SJSA1 (cell line): Measurements from ENCODE around the gene IGFBP5. TPM values are rescaled to one million over a fixed set of nuclear protein-coding genes. Genes with fewer than 3 reads are reported as not detected.

Source experiments
- DNase-seq, 2 experiments: peaks; one replicate each; pipeline ENCODE4 v3.0.0-alpha.2; 2015 to 2020; ENCODE audit warnings: low spot score in 2 of 2, low read depth in 1 of 2
- H3K27ac ChIP-seq: fragments of 250-450 bp; sonication (Bioruptor Pico); 2 replicates; pipeline ENCODE4 v1.5.1; 2020; ENCODE audit warnings: mild to moderate bottlenecking, moderate library complexity
- H3K27me3 ChIP-seq: fragments of 250-450 bp; sonication (Bioruptor Pico); replicated peaks from 2 replicates; pipeline ENCODE4 v1.5.1; 2020; ENCODE audit warnings: mild to moderate bottlenecking, moderate library complexity
- H3K36me3 ChIP-seq: fragments of 250-450 bp; sonication (Bioruptor Pico); 2 replicates; pipeline ENCODE4 v1.5.1; 2020; ENCODE audit warnings: mild to moderate bottlenecking
- H3K4me1 ChIP-seq: fragments of 250-450 bp; sonication (Bioruptor Pico); replicated peaks from 2 replicates; pipeline ENCODE4 v1.6.1; 2021; ENCODE audit warnings: mild to moderate bottlenecking
- H3K4me3 ChIP-seq: fragments of 250-450 bp; sonication (Bioruptor Pico); 2 replicates; pipeline ENCODE4 v1.5.1; 2020; ENCODE audit warnings: mild to moderate bottlenecking
- H3K9me3 ChIP-seq: fragments of 250-450 bp; sonication (Bioruptor Pico); replicated peaks from 2 replicates; pipeline ENCODE4 v1.5.1; 2020; ENCODE audit warnings: mild to moderate bottlenecking
- total RNA-seq: library from RNA; depleted of rRNA; stranded (reverse); fragments of >200 nt; shearing (Covaris generic); gene quantifications from 2 replicates; pipeline ENCODE4 v1.2.3, GENCODE V29; 2014

Gene IGFBP5
- total RNA-seq, 1 experiment from 2014 or later = 0.03 TPM

- no peak for DNase-seq
- Histone ChIP-seq H3K36me3 (no peaks in the 10 kb centered on the region), H3K4me3 (no peak overlapping the region), H3K27ac (no peak overlapping the region), H3K9me3 (no peaks in the 10 kb centered on the region), H3K27me3 (no peaks in the 10 kb centered on the region), H3K4me1 (no peaks in the 10 kb centered on the region)
These were observed 32.2 kb upstream of the IGFBP5 start for GRCh38 chr2:216727346-216728122.

DNA sequence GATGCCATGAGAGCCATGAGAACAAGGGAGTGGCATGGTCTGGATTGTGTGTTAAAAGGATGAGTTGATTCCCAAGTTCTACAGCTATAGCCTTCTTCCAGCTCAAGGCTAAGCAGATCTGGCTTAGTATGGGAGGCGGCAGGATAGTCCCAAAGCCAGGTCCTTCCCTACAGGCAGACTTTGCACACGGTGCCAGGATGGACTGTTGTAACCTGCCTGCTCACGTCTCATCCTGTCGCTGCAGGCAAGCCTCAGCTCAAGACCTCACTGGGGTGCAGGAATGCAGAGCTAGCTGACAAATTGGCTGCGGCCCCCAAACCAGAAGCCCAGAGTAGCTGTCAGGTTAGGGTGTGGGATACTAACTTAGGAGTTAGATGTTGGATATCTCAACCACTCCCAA, 28.8 kb upstream of the IGFBP5 start:
- Histone ChIP-seq H3K4me1 (no peaks in the 10 kb centered on the region), H3K9me3 (no peaks in the 10 kb centered on the region)

DNA sequence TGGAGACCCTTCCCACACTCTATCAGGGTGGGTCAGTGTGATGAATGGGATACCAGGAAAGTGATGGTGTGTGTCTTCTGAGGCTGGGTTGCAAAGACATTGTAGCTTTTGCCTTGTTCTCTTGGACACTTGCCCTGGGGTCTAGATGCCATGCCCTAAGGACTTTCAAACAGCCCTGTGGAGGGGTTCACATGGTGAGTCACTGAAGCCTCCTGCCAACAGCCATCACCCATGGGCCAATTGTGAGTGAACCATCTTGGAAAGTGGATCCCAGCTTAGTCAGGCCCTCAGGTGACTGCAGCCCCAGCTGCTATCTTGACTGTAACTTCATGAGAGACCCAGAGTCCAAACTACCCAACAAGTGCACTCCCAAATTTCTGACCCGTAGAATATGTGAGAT, 25.8 kb upstream of the IGFBP5 start:
- Histone ChIP-seq H3K4me3 (no peak overlapping the region), H3K36me3 (no peaks in the 10 kb centered on the region), H3K27me3 (no peaks in the 10 kb centered on the region), H3K9me3 (no peaks in the 10 kb centered on the region), H3K27ac (no peak overlapping the region), H3K4me1 (no peaks in the 10 kb centered on the region)
- DNase-seq = no peak

More for the DNA sequence above, 28.8 kb upstream of the IGFBP5 start:
- H3K27ac ChIP-seq = no peak overlapping the region
- H3K36me3 ChIP-seq = no peaks in the 10 kb centered on the region
- no peak for DNase-seq
- H3K27me3 ChIP-seq = no peaks in the 10 kb centered on the region
- no peak overlapping the region for H3K4me3 ChIP-seq

DNA sequence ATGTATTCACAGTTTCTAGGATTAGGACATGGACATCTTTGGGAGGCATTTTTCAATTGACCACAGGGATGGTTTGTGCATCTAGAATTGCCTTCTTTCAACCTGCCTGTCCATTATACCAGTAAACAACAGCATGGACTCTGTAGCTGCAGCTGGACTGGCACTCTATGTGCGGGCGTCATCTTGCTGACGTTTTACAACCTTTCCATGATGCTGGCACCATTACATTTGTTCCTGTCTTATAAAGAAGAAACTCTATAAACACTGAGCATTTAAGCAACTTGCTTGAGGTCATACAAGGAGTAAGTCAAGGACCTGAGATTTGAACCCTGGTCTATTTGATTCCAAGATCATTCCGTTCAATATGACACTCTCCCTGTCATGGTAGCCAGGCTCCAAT, 25.4 kb upstream of the IGFBP5 start:
- Histone ChIP-seq H3K27me3 (no peaks in the 10 kb centered on the region), H3K4me3 (no peak overlapping the region), H3K27ac (no peak overlapping the region), H3K9me3 (no peaks in the 10 kb centered on the region), H3K36me3 (no peaks in the 10 kb centered on the region), H3K4me1 (no peaks in the 10 kb centered on the region)
- DNase-seq = no peak

DNA sequence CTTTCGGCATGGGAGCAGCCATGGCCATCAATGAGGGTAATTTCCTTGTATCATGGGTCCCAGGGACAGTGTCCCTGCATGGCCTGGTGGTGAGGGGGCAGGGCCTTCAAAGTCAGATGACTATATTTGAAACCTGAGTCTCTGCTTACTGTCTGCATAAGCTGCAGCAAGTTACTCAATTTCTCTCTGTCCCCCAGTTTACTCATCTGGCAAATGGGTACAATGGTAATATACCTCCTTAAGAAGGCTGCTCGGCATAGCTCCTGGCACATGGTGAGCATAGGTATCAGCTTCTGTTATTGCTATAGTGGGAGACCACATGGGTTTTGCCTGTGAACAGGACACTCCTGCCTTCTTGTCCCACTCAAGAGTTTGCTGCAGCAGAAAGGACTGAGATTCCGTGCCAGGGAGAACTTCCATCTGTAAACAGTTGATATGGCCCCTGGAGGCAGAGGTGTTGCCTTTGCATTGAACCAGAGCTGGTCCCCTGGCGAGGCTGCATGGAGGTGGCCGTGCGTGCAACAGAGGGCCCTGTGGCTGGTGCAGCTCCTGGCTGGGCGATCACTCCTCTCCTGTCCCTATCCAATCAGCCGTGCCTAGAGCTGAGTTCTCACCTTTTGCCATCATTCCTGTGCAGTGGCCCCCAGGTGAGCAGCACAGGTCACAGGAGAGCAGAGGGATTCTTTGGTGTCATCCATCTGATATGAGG, 22.7 kb upstream of the IGFBP5 start:
- H3K27me3 ChIP-seq = no peaks in the 10 kb centered on the region
- H3K4me3 ChIP-seq = no peak overlapping the region
- no peaks in the 10 kb centered on the region for H3K36me3 ChIP-seq

GRCh38 chr2:216717491-216717901, 22.1 kb upstream of the IGFBP5 start:
- H3K9me3 ChIP-seq = no peaks in the 10 kb centered on the region
- no peaks in the 10 kb centered on the region for H3K27me3 ChIP-seq
- H3K27ac ChIP-seq = no peak overlapping the region
- DNase-seq = no peak
- H3K4me3 ChIP-seq = no peak overlapping the region
- no peaks in the 10 kb centered on the region for H3K36me3 ChIP-seq
- H3K4me1 ChIP-seq = no peaks in the 10 kb centered on the region

More for the DNA sequence above, 22.7 kb upstream of the IGFBP5 start:
- Histone ChIP-seq H3K4me1 (no peaks in the 10 kb centered on the region), H3K27ac (no peak overlapping the region), H3K9me3 (no peaks in the 10 kb centered on the region)
- no peak for DNase-seq

DNA sequence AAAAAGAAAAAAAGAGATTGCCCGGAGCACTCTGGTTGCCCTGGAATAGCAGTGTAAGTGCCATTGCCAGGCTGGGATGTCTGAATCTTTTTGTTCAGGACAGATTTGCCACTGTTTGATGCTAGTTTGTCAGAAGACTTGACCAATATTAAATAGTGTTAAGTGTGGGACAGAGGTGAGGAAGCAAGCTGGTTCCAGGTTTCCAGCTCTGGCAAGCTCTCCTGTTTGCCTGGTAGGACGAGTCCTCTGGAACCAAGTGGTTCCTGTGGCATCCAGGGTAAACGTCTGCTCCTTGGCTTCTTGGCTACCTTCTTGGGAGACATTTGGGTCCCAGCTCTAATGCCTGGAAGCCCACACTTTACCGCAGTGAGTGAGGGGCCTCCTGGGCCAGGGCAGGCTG, 20.8 kb upstream of the IGFBP5 start:
- Histone ChIP-seq H3K4me1 (no peaks in the 10 kb centered on the region), H3K9me3 (no peaks in the 10 kb centered on the region), H3K4me3 (no peak overlapping the region), H3K36me3 (no peaks in the 10 kb centered on the region), H3K27me3 (no peaks in the 10 kb centered on the region), H3K27ac (no peak overlapping the region)
- DNase-seq = no peak

DNA sequence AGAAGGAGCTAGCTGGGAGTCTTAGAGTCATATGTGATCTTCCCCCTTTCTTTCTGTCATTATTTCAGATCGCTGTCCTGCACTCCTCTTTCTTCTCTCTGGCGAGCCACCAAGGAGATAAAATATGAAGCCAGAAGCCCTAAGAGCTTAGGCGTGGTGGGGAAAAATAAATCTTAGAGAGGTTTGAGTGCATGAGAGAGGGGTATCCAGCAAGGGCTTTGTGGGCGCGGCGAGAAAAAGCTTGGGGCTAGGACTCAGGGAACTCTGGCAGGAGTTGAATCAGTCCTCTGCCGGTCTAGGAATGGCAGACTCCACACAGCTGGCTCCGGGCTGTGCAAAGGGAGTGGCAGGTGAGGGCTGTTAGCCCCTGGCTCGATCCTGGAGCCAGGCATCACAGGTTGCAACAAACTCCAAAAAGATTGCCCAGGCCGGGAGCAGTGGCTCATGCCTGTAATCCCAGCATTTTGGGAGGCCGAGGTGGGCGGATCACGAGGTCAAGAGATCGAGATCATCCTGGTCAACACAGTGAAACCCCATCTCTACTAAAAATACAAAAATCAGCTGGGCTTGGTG, 20.1 kb upstream of the IGFBP5 start:
- no peaks in the 10 kb centered on the region for H3K9me3 ChIP-seq
- no peak overlapping the region for H3K4me3 ChIP-seq
- H3K27me3 ChIP-seq = no peaks in the 10 kb centered on the region
- DNase-seq = no peak
- H3K27ac ChIP-seq = no peak overlapping the region
- no peaks in the 10 kb centered on the region for H3K4me1 ChIP-seq
- no peaks in the 10 kb centered on the region for H3K36me3 ChIP-seq

DNA sequence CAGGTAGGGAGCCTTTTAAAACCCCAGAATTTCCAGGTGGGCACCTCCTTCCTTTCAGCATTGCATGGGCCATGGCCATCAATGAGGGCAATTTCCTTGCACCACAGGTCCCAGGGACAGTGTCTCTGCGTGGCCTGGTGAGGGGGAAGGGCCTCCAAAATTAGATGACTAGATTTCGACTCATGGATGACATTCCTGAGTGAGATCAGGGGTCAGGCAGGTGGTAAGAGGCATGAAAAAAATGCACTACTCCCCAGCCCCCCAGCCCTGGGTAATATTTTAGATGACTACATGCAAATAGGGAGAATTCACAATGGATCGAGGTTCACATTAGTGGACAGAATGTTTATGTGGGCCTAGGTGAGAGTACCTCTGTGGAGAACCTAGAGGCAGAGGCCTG, 19.0 kb upstream of the IGFBP5 start:
- H3K27ac ChIP-seq = no peak overlapping the region
- no peak for DNase-seq
- H3K36me3 ChIP-seq = no peaks in the 10 kb centered on the region
- H3K4me3 ChIP-seq = no peak overlapping the region
- no peaks in the 10 kb centered on the region for H3K27me3 ChIP-seq
- H3K9me3 ChIP-seq = no peaks in the 10 kb centered on the region
- H3K4me1 ChIP-seq = no peaks in the 10 kb centered on the region

- Histone ChIP-seq H3K36me3 (no peaks in the 10 kb centered on the region), H3K4me3 (no peak overlapping the region), H3K27me3 (no peaks in the 10 kb centered on the region), H3K4me1 (no peaks in the 10 kb centered on the region), H3K27ac (no peak overlapping the region), H3K9me3 (no peaks in the 10 kb centered on the region)
- DNase-seq = peak in 1 of 2 experiments; percentile 50
These were observed 18.5 kb upstream of the IGFBP5 start for GRCh38 chr2:216713691-216714336.

DNA sequence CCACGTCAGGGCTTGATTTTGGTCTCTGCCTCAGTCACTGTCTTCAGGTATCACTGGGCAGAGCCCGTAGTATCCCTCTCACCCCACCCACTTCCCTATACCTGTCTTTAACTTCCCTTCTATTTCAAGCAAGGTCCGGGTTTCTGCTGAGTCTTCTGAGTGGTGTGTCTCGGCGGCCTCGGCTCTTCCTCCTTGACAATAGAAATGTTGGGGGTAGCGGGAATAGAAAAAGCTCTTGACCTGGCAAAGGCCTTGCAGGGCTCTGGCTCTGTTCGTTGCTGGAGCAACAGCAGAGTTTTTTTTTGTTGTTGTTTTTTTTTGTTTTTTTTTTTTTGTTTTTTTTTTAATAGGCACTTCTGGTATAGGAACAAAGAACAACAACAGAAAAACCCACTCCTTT, 16.0 kb upstream of the IGFBP5 start:
- H3K27me3 ChIP-seq = no peaks in the 10 kb centered on the region
- H3K27ac ChIP-seq = no peak overlapping the region
- no peaks in the 10 kb centered on the region for H3K4me1 ChIP-seq
- no peaks in the 10 kb centered on the region for H3K36me3 ChIP-seq
- H3K4me3 ChIP-seq = no peak overlapping the region
- DNase-seq = no peak
- H3K9me3 ChIP-seq = no peaks in the 10 kb centered on the region

DNA sequence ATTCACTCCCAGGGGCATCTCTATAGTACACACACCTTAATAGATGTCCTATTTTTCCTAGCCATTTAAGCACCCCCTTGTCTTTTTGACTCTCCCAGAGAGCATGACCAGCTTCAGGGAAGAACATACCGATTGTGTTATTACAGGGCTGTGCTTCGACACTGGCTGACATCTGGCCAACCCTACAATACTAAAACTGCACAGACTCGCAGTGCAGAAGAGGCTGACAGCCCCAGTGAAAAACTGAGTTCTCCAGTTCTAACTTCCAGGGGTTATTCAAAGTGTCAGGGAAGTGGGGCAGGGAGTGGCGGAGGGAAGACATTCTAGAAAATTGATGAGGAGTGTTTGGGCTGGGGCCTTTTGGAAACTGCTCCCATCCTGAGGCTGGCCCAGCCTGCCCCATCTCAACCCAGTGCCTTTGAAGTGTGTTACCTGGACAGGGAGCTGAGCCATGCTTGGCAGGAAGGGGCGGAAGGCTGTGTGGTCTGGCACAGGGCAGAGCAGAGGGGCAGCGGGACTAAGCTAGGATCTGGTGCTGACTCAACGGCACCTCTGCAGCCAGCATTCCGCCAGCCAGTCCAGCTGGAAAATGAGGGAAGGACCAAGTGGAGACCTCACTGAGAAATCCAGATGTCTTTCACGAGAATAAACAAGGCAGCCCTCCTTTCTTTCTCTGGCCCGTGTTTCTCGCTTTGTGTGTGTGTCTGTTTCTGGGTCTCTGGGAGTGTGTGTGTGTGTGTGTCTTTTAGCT, 15.4 kb upstream of the IGFBP5 start:
- DNase-seq = no peak
- Histone ChIP-seq H3K4me3 (no peak overlapping the region), H3K27ac (no peak overlapping the region), H3K27me3 (no peaks in the 10 kb centered on the region), H3K9me3 (no peaks in the 10 kb centered on the region), H3K36me3 (no peaks in the 10 kb centered on the region), H3K4me1 (no peaks in the 10 kb centered on the region)

- no peak overlapping the region for H3K4me3 ChIP-seq
- no peaks in the 10 kb centered on the region for H3K27me3 ChIP-seq
- H3K36me3 ChIP-seq = no peaks in the 10 kb centered on the region
- no peak overlapping the region for H3K27ac ChIP-seq
- H3K9me3 ChIP-seq = no peaks in the 10 kb centered on the region
- H3K4me1 ChIP-seq = no peaks in the 10 kb centered on the region
- no peak for DNase-seq
These were observed 7.4 kb upstream of the IGFBP5 start for GRCh38 chr2:216702756-216703155.
